ENCODE measurements around the gene GALK1.

Gene GALK1

GRCh38 chr17:75733471-75733870 is 31.5 kb downstream of the GALK1 start:
- FAIRE-seq = no peak
- no peak for DNase-seq (ENCODE audit: extremely low spot score, insufficient read length, low read depth)

GRCh38 chr17:75731716-75732498 is 33.1 kb downstream of the GALK1 start:
- no peak for DNase-seq (ENCODE audit: extremely low spot score, insufficient read length, low read depth)
- FAIRE-seq = no peak

- FAIRE-seq = no peak
Observed at GRCh38 chr17:75731086-75731715, 33.8 kb downstream of the GALK1 start.

GRCh38 chr17:75730065-75730464 is 34.9 kb downstream of the GALK1 start:
- no peak for DNase-seq (ENCODE audit: extremely low spot score, insufficient read length, low read depth)
- no peak for FAIRE-seq

More at GRCh38 chr17:75731086-75731715, 33.8 kb downstream of the GALK1 start:
- DNase-seq (ENCODE audit: extremely low spot score, insufficient read length, low read depth) = no peak

GRCh38 chr17:75729351-75729750 is 35.6 kb downstream of the GALK1 start:
- no peak for FAIRE-seq

GRCh38 chr17:75727391-75727790 is 37.6 kb downstream of the GALK1 start:
- no peak for DNase-seq (ENCODE audit: extremely low spot score, insufficient read length, low read depth)
- FAIRE-seq = no peak

More at GRCh38 chr17:75729351-75729750, 35.6 kb downstream of the GALK1 start:
- DNase-seq (ENCODE audit: extremely low spot score, insufficient read length, low read depth) = no peak

GRCh38 chr17:75725504-75725903 is 39.5 kb downstream of the GALK1 start:
- FAIRE-seq (no peak), DNase-seq (ENCODE audit: extremely low spot score, insufficient read length, low read depth) (no peak)

- no peak for FAIRE-seq
- no peak for DNase-seq (ENCODE audit: extremely low spot score, insufficient read length, low read depth)
Observed at GRCh38 chr17:75724016-75725003, 40.7 kb downstream of the GALK1 start.

- DNase-seq (ENCODE audit: extremely low spot score, insufficient read length, low read depth) (no peak), FAIRE-seq (no peak)
Observed at GRCh38 chr17:75723171-75723930, 41.6 kb downstream of the GALK1 start.

- DNase-seq (ENCODE audit: extremely low spot score, insufficient read length, low read depth) = no peak
- FAIRE-seq = no peak
Observed at GRCh38 chr17:75722542-75723095, 42.4 kb downstream of the GALK1 start.

GRCh38 chr17:75722076-75722475 is 42.9 kb downstream of the GALK1 start:
- DNase-seq (ENCODE audit: extremely low spot score, insufficient read length, low read depth) = no peak
- FAIRE-seq = no peak

- DNase-seq (ENCODE audit: extremely low spot score, insufficient read length, low read depth) = no peak
- FAIRE-seq = no peak
Observed at GRCh38 chr17:75721463-75722011, 43.5 kb downstream of the GALK1 start.

- FAIRE-seq = no peak
Observed at GRCh38 chr17:75720656-75721462, 44.1 kb downstream of the GALK1 start, which contains the start of gene ITGB4. Gene ITGB4 (plus strand): TSS chr17:75721459. CDS start chr17:75724704, 3,245 bp downstream.

GRCh38 chr17:75719732-75720131 is 45.3 kb downstream of the GALK1 start:
- FAIRE-seq (no peak), DNase-seq (ENCODE audit: extremely low spot score, insufficient read length, low read depth) (no peak)

More at GRCh38 chr17:75720656-75721462, 44.1 kb downstream of the GALK1 start, which contains the start of gene ITGB4:
- peak; percentile 44 for DNase-seq (ENCODE audit: extremely low spot score, insufficient read length, low read depth)

- FAIRE-seq = no peak
- no peak for DNase-seq (ENCODE audit: extremely low spot score, insufficient read length, low read depth)
Observed at GRCh38 chr17:75712446-75712845, 52.5 kb downstream of the GALK1 start.
